GM12892 (cell line): ENCODE results near the gene SELENOO.

ENCODE experiments used
- POLR2A ChIP-seq: IDR thresholded peaks from 2 replicates; pipeline ENCODE4 v1.6.1; 2011; ENCODE audit warnings: low read depth, low read length, control low read depth
- POLR2AphosphoS5 ChIP-seq: IDR thresholded peaks from 2 replicates; pipeline ENCODE4 v1.6.1; 2011; ENCODE audit warnings: low read depth, low read length, control low read depth
- TAF1 ChIP-seq: IDR thresholded peaks from 2 replicates; pipeline ENCODE4 v1.6.1; 2011; ENCODE audit warnings: low read depth, mild to moderate bottlenecking, control low read depth, low read length, borderline replicate concordance

DNA sequence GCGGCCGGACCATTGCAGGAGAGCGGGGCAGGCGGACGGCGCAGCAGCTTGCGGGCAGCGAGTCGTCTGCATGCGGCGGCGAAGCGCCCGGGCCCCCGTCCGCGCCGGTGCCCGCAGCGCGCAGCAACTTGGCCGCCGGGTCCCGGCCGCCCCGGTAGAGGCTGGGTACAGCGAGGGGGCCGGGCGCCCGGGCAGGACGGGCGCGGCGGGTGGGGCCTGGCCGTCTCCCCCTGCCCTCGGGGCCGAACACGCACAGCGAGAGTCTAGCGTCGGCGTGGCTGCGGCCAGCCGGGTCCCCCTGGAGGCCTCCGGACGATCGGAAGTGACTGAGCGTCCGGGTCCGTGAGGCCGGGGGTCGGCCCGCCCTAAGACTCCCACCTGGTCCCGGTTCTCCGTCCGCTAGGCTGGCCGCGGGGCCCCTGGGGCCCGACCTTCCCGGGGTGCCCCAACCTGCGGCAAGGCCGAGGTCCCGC is 15.9 kb upstream of the SELENOO start:
- no peak for TF ChIP-seq POLR2A
- no peak for TF ChIP-seq POLR2AphosphoS5
- TF ChIP-seq TAF1 = no peak
